ENCODE results near the gene OR6P1.

OR6P1 gene, protein sequence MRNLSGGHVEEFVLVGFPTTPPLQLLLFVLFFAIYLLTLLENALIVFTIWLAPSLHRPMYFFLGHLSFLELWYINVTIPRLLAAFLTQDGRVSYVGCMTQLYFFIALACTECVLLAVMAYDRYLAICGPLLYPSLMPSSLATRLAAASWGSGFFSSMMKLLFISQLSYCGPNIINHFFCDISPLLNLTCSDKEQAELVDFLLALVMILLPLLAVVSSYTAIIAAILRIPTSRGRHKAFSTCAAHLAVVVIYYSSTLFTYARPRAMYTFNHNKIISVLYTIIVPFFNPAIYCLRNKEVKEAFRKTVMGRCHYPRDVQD

DNA sequence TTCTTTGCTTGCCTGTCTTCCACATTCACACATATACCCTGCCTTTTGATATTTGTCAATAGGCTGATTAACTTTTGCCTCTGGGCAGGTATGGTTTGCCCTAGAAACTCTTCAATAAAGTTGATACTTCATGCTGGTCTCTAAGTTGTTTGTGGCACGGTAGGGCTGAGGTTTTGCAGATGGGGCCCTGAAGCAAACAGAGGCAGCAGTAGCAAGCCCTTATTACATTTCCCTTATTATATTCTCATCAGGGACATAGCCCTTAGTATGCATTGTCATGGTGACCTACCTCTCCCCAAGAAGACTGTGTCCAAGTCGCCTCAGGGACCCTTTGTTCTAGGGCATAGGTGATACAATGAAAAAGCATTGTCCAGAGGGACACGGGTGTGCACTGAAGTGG, at the start of gene OR6P1:
Gene OR6P1, minus strand, starts transcription at position 101 of the 400 bp plus-strand sequence. CDS start 6,976 bp downstream, outside the sequence.
- no peak for DNase-seq (ENCODE audit: low spot score)
- no peak for FAIRE-seq

DNA sequence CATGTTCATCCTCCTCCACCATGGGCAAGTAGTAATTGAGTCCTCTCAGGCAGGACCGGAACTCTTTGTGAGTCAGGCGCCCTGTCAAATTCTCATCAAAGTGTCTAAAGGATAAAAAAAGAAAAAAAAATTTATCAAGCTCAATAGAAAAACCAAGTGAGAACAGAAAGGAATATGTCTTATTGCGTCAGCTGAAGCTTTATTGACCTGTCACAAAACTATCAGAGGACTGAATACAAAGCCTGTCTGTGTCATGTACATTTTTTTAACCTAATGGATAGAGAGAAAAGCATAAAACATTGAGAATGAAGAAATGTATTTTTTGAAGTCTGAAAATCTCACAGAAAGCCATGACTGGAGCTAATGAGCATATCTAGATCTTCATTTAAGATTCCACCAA, 43.4 kb upstream of the OR6P1 start:
- DNase-seq (ENCODE audit: low spot score) (no peak), FAIRE-seq (no peak)

DNA sequence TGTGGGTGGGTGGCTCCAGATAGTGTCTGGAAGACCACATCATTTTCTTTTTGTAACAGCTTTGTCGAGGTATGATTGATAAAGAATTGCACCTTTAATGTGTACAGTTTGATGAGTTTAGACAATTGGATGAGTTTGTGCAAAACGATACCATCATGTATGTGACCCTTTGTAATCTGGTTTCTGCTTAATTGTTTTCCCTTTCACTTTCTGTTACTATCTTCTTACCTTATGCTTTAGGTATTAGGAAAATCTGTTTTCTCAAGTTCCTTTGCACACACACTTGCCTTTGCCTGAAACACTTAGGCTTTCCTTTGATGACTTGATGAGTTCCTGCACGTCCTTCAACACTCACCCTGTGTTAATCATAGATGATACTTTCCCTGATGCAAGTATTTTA, 41.5 kb upstream of the OR6P1 start:
- no peak for FAIRE-seq
- DNase-seq (ENCODE audit: low spot score), result no peak

DNA sequence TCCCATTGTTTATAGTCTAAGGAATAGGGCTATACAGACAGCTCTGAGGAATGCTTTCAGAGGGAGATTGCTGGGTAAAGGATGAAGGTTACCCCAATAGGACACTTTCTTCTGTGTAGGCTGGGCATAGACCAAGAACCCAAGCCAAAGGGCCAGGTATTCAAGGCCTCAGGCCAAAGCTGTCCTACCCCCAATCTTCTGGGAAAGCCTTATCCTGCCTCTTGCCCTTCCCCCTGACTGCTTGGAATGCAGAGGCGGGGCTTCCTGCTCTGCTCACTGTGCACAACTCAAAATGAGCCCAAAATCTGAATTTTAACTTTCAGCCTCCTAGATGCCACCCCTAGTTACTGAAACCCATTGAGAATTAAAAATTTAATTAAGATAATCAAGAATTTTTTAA, 36.9 kb upstream of the OR6P1 start:
- FAIRE-seq, result no peak
- no peak for DNase-seq (ENCODE audit: low spot score)

DNA sequence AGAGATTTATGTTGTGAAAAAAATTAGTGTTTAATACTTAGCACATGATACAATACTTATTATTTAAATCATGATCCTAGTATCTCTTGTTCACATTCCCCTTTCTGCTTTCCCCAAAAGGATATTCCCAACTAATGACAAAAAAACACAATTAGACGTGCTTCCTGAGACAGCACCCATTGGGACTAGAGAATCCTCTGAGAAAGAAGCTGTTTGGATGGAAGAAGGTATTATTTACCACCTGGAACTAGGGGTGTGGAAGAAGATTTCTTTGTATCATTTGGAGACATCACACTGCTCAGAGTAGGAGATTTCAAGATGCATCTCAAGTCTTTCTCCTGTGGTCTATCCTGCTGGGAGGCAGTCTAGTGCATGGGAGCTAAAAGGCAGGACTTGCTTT, 34.6 kb upstream of the OR6P1 start, which contains the start of gene OR10Z1:
Gene OR10Z1, plus strand, starts transcription at position 301 of the 400 bp plus-strand sequence. CDS start 1,171 bp downstream, outside the sequence.
- no peak for DNase-seq (ENCODE audit: low spot score)
- FAIRE-seq, result no peak

DNA sequence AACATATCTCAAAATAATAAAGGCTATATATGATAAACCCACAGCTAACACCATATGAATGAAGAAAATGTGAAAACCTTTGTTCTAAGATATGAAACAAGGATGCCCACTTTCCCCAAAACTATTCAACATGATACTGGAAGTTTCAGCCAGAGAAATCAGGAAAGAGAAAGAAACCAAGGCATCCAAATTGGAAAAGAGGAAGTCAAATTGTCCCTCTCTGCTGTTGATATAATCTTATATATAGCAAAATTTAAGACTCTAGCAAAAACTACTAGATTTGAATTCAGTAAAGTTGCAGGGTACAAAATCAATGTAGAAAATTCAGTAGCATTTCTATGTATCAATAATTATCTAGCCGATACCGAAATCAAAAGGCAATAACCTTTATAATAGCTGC, 30.4 kb upstream of the OR6P1 start:
- DNase-seq (ENCODE audit: low spot score), result no peak
- FAIRE-seq, result no peak

DNA sequence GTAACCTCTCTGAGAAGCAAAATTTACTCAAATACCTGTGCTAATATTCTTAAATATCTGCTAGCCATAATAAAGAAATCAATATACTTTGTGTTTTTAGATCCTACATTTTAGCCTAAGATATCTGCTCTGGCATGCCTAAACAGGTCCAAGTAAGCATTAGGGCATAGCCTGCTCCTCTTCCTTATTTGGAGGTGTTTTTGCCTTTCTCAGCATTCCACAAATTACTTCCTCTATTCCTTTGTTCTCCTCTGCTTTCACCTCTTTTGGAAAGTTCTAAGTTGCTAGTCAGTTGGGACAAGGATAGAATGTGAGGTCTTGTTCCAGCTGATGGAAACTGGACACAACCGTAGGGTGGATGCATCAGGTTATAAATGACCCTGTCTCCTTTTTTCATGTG, 16.6 kb upstream of the OR6P1 start:
- no peak for DNase-seq (ENCODE audit: low spot score)
- no peak for FAIRE-seq

DNA sequence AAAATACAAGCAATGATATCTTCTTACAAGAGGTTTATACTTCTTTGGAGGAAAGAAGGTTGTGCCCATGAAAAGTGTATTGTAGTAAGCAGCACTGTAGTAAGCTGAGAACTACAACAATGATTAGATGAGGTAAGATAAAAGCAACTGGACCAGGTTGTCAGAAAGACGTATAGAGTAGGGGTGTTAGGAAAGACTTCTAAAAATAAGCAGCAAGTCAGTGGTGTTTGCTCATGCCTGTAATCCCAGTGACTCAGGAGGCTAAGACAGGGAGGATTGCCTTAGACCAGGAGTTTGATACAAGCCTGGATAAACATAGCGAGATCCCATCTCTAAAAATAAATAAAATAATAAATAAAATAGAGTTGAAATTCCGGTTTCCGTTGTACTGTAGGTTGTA, 13.6 kb upstream of the OR6P1 start:
- no peak for FAIRE-seq
- DNase-seq (ENCODE audit: low spot score), result no peak

DNA sequence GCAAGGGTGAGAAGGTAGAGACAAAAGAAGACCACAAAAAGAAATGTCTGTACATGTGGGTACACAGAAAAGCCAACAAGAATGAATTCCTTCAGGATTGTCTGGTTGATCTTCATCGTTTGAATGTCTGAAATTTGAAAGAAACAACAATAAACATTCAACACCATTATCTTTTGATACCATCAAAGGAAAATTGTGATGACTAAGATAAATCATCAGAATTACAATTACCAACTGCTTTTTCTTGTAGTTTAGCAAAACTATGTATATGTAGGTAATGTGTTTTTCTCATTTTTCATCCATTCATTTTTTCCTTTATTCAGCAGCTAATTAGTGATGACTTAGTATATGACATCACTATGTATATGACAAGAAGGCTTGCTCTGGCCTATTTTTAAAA, 9.4 kb upstream of the OR6P1 start, which contains the start of gene OR10X1:
Gene OR10X1, minus strand, starts transcription at position 167 of the 400 bp plus-strand sequence. Its CDS starts 0 bp downstream, at position 167.
- no peak for DNase-seq (ENCODE audit: low spot score)
- FAIRE-seq, result no peak

DNA sequence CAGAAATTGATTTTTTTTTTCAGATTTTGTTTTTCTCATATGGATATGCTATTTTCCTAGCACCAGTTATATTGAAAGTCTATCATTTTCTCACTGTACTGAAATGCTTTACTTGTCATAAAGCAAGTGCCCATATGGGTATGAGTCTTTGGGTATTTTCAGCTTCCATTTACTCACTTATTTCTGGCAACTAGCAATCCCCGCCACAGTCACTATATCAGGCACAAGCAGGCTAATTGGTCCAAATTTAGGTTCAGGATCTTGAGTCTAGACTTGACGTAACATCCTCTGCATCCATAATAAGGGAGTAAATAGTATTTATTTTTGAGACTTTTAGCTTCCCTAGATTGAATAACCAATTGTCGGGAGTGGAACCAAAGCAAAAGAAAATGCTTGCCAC, 7.2 kb upstream of the OR6P1 start:
- DNase-seq (ENCODE audit: low spot score), result no peak
- FAIRE-seq, result no peak

DNA sequence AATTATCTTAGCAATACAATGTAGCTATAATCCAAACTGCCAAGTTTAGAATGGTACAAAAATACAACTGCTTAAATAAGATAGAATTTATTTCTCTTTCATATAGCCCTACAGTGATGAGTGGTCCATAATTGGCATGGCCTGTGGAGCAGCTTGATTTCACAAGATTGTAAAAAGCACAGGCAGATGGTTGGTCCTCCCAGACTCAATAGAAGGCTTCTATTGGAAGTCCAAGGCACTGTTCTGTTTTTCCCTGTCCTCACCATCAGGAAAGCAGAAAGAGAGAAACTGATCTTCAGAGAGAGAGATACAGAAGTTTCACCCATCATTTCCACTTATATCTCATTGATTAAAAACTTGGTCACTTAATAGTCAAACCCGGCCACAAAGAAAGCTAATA, 1.8 kb upstream of the OR6P1 start:
- FAIRE-seq (no peak), DNase-seq (ENCODE audit: low spot score) (no peak)

DNA sequence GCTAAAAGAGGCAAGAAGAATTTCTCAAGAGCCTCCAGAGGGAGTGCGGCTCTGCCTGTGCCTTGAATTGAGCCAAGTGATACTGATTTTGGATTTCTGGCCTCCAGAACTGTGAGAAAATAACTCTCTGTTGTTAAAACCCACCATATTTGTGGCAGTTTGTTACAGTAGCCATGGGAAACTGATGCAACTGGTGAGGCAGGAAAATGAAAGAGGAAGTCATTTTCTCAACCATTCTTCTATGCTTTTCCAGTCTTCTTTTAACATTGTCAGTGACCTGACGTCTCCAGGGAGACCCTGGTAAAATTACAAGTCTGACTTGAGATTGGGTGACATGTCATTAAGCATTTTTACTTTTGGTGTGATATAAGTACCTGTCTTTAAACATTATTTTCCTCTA, 5.8 kb downstream of the OR6P1 start:
- DNase-seq (ENCODE audit: low spot score) (no peak), FAIRE-seq (no peak)

DNA sequence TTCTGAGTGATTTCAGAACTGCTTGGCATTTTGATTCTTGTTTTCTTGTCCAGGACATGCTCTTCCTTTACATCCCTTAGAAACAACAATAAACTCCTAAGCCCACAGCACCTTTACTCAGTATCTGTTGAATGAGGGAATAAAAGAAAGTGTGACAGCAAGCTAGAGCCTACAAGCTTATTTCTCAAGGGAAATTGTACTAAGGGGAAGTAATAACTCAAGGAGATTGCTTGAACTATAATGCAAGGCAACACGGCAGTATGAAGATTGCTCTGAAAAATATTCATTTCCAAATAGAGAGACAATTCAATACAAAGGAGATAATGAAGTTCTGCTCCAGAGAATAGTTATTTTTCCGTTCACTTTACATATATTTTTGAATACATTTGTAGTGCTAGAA, 6.5 kb downstream of the OR6P1 start:
- FAIRE-seq, result no peak
- no peak for DNase-seq (ENCODE audit: low spot score)

DNA sequence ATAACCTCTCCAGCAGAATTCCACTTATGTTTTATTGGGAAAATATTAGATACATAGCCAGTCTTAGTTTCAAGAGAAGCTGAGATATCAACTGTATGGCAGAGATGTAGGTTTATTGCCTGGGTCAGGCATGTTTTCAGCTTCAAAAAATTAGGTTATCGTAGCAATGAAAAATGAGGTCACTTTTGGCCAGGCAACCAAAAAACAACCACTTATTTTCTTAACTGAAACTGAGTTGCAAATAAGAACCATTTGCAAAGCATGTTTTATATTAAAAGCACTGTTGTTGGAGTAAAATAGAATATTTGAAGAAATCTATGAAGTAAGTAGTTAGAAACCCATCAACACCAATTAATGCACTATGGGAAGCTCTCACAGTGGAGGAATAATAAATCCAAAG, 10.7 kb downstream of the OR6P1 start:
- DNase-seq (ENCODE audit: low spot score) (no peak), FAIRE-seq (no peak)

DNA sequence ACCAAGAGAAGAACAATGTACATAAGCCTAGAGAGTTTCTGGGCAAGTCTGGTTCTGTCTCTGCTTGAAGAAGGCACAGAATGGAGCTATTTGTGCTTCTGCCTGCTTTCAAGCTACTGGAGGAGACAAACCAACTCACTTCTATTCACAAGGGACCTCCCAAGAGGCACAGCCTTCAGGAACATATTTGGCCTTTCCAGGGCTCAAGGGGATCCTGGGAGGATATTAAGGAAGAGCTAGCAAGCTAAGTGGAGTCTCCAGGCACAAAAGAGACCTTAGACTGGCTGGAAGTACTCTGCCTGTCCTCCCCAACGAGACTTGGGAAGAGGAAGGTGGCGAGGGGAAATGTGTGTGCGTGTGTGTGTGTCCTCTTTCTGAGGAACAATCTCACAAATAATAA, 16.0 kb downstream of the OR6P1 start, which contains the start of gene OR6Y1:
Gene OR6Y1, minus strand, starts transcription at position 54 of the 400 bp plus-strand sequence. CDS start 6,300 bp downstream, outside the sequence.
- no peak for DNase-seq (ENCODE audit: low spot score)
- FAIRE-seq, result no peak

DNA sequence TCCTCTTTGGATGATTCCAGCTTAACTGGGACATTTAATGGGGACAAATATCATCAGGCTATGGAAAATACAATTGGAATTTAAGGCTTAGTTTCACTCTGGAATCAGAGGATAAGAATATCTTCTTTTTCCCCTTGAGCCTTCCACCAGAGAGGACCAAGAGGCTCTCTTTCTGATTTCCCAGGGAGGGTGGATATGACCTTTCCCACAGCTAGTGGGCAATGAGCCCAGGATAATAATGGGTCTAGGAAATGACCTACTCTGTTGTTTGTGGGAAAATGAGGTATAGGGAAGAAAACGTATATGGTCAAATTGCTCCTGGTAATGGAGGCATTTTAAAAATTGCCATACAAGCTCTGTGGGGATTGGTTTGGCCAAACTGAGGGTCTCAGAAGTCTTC, 18.1 kb downstream of the OR6P1 start:
- DNase-seq (ENCODE audit: low spot score), result no peak
- no peak for FAIRE-seq

DNA sequence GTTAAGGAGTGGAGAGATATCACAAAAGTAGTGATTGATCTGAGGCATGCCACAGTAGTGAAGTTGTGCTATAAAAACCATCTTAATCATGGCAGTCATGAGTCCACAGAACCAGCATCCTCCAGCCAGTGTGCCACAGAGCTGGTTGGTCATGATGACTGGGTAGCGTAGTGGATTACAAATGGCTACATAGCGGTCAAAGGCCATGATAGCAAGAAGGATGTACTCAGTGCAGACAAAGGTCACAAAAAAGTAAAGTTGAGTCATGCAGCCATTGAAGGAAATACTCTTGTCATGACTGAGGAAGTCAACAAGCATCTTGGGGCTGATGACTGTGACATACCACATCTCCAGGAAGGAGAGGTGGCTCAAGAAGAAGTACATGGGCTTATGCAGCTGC, 22.8 kb downstream of the OR6P1 start:
- FAIRE-seq, result no peak
- DNase-seq (ENCODE audit: low spot score), result no peak

DNA sequence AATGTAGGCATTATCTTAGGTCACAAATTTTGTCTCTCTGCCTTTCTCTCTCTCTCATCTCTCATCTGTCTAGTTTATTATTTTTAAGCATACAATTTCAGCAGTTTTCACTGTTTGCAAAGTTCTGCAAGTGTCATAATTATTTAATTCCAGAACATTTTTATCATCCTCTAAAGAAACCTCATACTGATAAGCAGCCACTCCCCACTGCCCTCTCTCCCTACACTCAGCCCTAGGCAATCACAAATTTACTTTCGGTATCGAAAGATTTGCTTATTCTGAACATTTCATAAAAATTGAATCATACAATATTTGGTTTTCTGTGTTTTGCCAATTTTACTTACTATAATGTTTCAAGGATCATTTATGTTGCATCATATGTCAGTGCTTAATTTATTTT, 32.8 kb downstream of the OR6P1 start:
- FAIRE-seq (no peak), DNase-seq (ENCODE audit: low spot score) (no peak)

DNA sequence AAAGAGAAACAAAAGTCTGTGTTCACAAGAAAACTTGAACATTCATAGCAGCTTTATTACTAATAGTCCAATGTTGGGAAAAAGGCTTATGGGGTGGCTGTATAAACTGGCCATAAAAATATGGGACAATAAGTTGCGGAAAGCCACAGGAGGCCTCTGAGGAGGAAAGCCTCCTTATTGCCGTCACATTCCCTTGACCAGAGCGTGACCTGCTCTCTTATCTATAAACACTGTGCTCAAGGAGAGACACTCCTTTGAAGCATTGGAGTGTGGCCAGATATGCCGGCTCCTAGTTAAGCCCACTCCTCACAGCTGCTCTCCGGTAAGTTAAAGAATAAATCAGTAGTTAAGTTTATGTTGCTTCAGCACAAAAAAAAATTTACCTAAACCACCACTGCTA, 35.9 kb downstream of the OR6P1 start:
- FAIRE-seq (no peak), DNase-seq (ENCODE audit: low spot score) (no peak)

DNA sequence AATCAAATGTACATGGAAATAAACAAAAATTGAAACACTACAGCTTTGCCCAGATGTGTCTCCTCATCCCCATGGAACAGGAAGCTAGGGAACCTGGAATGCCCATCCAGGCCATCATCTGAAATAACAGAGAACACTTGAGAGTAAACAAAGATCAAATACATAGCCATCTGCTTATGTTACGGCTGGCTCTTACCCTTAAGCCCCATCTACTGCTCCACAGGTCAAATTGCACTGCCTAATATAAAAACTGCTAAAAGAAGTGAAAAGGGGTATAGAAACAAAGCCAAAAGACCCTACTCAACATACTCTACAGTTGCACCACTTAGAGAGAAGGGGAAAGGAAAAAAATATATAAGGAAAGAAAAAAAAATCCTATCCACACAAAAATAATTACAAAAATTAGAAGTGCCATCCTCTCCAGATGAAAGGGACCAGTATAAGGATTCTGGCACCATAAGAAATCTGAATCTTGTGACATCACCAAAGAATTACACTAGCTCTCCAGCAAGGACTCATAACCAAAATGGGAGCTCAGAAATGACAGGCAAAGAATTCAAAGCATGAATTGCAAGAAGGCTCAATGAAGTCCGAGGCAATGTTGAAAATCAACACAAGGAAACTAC, 43.1 kb downstream of the OR6P1 start:
- DNase-seq (ENCODE audit: low spot score) (peak; percentile 13), FAIRE-seq (no peak)

DNA sequence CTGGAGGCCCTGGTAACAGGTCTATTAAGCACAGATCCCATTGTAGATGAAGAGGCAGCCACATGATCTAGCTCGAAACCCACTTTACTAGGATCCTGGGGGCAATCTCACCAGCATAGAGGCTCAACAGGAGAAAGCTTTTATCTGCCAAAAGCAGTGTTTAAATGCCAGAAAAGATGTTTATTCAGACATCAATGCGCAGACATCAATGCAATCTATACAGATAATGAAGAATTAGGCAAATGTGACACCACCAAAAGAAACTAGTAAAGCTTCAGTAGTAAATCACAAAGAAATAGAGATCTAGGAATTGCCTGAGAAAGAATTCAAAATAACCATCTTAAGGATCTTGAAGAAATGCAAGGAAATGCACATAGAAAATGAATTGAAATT, 48.7 kb downstream of the OR6P1 start:
- FAIRE-seq, result no peak
- DNase-seq (ENCODE audit: low spot score), result no peak

DNA sequence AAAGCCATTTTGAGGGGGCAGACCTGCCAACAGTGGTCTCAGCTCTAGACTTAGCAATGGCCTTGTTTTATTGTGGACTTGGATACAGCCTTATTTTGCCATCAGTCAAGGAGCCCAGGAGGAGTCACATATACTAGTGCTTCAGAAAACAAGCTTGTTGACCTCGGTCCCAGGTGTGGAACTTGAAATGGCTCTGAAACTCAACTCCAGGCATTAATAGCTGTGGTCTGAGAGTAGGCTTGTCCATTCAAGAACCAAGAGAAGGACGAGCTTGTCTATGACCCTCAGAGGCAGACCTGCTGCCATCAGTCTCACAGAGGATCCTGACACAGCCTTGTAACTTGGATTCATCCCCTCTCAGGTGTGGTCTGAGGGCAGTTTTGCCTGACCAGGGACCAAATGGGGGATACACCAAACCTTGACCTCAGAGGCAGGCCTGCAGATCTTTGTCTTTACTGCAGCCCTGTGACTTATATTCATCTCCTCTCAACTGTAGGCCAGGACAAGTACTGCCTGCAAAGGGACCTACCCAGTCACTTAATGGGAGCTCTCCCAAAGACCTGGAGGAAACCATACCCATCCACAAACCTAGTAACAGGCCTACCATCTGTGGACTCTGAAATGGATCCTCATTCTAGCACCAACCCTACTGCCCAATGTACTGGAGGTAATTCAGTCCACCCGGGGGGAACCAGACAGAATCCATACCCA, 49.3 kb downstream of the OR6P1 start:
- FAIRE-seq, result no peak

More for the DNA sequence above, 49.3 kb downstream of the OR6P1 start:
- DNase-seq (ENCODE audit: low spot score), result no peak

Measured in RCC 7860 (cell line).